Osteocyte (in vitro differentiated cells): ENCODE measurements around the gene POLR1B. TPM values are rescaled to one million over a fixed set of nuclear protein-coding genes. Genes with fewer than 3 reads are reported as not detected.
A peak's percentile ranks its signal among the peaks of the same experiment; 100 is the strongest.
"Not testable (repeated sequence)": the region's sequence is repeated elsewhere in the genome, so short reads cannot be mapped to it uniquely, and the experiment has no call there.

Experiments used
- DNase-seq: peaks from one replicate; pipeline ENCODE4 v3.0.0; 2021; ENCODE audit warnings: mixed read lengths; ENCODE audit not compliant: unreplicated experiment; ENCODE audit errors: extremely low spot score
- H3K27ac Mint-ChIP-seq: one replicate; pipeline ENCODE4 v1.8.0; 2021; ENCODE audit warnings: mild to moderate bottlenecking, mixed read lengths; ENCODE audit not compliant: unreplicated experiment
- H3K27me3 Mint-ChIP-seq: one replicate; pipeline ENCODE4 v1.8.0; 2021; ENCODE audit warnings: mixed read lengths; ENCODE audit not compliant: unreplicated experiment
- H3K36me3 Mint-ChIP-seq: one replicate; pipeline ENCODE4 v1.8.0; 2021; ENCODE audit warnings: mixed read lengths; ENCODE audit not compliant: unreplicated experiment
- H3K4me1 Mint-ChIP-seq: one replicate; pipeline ENCODE4 v1.8.0; 2021; ENCODE audit warnings: mixed read lengths; ENCODE audit not compliant: unreplicated experiment
- H3K4me3 Mint-ChIP-seq: one replicate; pipeline ENCODE4 v1.8.0; 2021; ENCODE audit warnings: mild to moderate bottlenecking, moderate library complexity, mixed read lengths; ENCODE audit not compliant: unreplicated experiment
- H3K9me3 Mint-ChIP-seq: one replicate; pipeline ENCODE4 v1.8.0; 2021; ENCODE audit warnings: mixed read lengths; ENCODE audit not compliant: unreplicated experiment
- total RNA-seq: library from RNA; stranded (reverse); gene quantifications from 2 replicates; pipeline ENCODE4 v1.2.1, GENCODE V29; 2021
- TF ChIP-seq, protein P1 (sequence below): fragments of 200-600 bp; sonication (generic); IDR thresholded peaks from 2 replicates; pipeline ENCODE4 v1.5.0; 2021; ENCODE audit warnings: antibody characterized with exemption, mild to moderate bottlenecking, moderate library complexity

Gene POLR1B
- total RNA-seq, 1 donor from 2014 or later: 17.1 TPM

DNA sequence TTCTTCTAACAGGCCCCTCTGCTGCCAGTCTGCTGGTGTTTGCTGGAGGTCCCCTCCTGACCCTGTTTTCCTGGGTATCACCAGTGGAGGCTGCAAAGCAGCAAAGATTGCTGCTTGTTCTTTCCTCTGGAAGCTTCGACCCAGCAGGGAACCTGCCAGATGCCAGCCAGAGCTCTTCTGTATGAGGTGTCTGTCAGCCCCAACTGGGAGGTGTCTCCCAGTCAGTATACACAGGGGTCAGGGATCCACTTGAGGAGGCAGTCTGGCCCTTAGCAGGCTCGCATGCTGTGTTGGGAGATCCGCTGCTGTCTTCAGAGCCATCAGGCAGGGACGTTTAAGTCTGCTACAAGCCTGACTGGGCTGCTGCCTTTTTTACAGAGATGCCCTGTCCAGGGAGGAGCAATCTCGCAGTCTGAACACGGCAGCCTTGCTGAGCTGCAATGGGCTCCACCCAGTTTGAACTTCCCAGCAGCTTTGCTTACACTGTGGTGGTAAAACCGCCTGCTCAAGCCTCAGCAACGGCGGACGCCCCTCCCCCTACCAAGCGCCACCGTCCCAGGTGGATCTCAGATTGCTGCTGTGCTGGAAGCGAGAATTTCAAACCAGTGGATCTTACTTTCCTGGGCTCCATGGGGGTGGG, 72.1 kb downstream of the POLR1B start:
- H3K4me3 Mint-ChIP-seq: no peak overlapping the region
- peaks cover 7% of the 10 kb centered on the region for H3K27me3 Mint-ChIP-seq
- H3K27ac Mint-ChIP-seq: peak overlapping the region; percentile 52
- TF ChIP-seq, protein P1, sequence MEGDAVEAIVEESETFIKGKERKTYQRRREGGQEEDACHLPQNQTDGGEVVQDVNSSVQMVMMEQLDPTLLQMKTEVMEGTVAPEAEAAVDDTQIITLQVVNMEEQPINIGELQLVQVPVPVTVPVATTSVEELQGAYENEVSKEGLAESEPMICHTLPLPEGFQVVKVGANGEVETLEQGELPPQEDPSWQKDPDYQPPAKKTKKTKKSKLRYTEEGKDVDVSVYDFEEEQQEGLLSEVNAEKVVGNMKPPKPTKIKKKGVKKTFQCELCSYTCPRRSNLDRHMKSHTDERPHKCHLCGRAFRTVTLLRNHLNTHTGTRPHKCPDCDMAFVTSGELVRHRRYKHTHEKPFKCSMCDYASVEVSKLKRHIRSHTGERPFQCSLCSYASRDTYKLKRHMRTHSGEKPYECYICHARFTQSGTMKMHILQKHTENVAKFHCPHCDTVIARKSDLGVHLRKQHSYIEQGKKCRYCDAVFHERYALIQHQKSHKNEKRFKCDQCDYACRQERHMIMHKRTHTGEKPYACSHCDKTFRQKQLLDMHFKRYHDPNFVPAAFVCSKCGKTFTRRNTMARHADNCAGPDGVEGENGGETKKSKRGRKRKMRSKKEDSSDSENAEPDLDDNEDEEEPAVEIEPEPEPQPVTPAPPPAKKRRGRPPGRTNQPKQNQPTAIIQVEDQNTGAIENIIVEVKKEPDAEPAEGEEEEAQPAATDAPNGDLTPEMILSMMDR: no peak
- peaks cover 9% of the 10 kb centered on the region for H3K4me1 Mint-ChIP-seq
- H3K9me3 Mint-ChIP-seq: peaks cover 4% of the 10 kb centered on the region
- peaks cover 6% of the 10 kb centered on the region for H3K36me3 Mint-ChIP-seq
- DNase-seq: no peak

DNA sequence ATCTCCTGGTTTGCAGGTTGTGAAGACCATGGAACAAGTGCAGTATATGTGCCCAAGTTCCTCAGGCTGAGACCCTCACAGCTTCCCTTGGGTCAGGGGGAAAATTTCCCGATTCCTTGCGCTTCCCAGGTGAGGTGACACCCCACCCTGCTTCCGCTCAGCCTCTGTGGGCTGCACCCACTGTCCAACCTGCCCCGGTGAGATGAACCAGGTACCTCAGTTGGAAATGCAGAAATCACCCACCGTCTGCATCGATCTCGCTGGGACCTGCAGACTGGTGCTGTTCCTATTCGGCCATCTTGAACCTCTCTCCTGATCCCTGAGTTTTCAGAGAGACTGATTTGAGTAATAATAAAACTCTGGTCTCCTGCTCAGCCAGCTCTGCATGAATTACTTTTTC, 72.8 kb downstream of the POLR1B start:
- no peak for DNase-seq
- Mint-ChIP-seq H3K27ac (no peak overlapping the region), H3K4me1 (peaks cover 9% of the 10 kb centered on the region), H3K36me3 (peaks cover 2% of the 10 kb centered on the region), H3K27me3 (peaks cover 7% of the 10 kb centered on the region), H3K9me3 (no peaks in the 10 kb centered on the region), H3K4me3 (no peak overlapping the region)
- TF ChIP-seq, protein P1: no peak

DNA sequence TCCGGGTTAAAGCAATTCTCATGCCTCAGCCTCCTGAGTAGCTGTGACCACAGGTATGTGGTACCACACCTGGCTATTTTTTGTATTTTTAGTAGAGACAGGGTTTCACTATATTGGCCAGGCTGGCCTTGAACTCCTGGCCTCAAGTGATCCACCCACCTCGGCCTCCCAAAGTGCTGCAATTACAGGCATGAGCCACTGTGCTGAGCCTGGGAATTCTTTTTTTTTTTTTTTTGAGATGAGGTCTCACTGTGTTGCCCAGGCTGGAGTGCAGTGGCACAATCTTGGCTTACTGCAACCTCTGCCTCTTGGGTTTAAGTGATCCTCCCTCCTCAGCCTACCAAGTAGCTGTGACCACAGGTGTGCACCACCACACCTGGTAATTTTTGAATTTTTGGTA, 73.5 kb downstream of the POLR1B start:
- not testable (repeated sequence) for H3K4me3 Mint-ChIP-seq, H3K9me3 Mint-ChIP-seq, H3K36me3 Mint-ChIP-seq, H3K27ac Mint-ChIP-seq, DNase-seq, H3K27me3 Mint-ChIP-seq, H3K4me1 Mint-ChIP-seq

DNA sequence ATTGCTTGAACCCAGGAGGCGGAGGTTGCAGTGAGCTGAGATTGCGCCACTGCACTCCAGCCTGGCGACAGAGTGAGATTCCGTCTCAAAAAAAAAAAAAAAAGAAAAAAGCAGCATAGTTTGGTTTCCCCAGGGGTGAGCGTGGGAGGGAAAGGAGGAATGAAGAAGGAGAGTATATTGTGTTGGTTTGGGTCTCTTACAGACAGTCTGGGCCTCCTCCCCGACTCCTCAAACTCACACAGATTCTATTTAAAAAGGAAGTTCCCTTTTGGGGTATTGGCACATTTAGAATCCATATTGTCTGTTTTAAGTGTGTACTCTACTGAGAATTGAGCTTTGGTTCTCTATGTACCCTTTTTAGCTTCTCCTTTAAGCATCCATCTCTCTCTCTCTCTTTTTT, 76.1 kb downstream of the POLR1B start:
- DNase-seq: no peak
- Mint-ChIP-seq H3K4me1 (peaks cover 14% of the 10 kb centered on the region), H3K27ac (no peak overlapping the region), H3K27me3 (no peaks in the 10 kb centered on the region), H3K36me3 (no peaks in the 10 kb centered on the region), H3K9me3 (no peaks in the 10 kb centered on the region), H3K4me3 (no peak overlapping the region)
- TF ChIP-seq, protein P1: no peak

DNA sequence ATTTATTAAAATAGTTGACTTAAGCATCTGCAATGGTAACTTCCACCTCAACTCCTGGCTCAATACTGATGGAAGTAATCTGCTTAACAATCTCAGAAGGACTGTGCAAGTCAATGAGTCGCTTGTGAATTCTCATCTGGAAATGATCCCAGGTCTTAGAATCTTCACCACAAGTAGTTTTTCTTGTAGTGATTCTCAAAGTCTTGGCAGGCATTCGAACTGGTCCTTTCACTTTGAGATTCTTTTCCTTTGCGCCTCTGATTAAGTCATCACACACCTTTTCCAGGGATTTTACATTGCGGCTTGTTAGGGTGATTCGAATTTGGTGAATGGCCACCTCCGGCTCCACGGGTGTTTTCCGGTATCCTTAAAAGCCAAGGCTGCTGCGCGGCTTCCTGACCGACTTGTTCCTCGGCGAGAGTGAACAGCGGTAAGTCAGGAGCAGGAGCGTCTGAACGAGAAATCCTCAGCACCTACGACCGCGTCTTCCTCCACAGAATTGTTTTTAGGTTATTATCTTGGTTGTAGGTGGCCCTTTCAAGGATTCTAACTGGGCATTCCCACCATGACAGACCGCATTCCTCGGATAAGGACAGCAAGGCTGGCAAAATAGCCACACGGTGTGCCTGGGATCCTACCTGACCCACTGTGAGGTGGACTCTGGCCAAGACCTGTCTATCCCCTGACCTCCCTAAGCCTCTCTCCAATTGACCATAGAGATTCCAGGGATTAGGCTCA, 79.7 kb downstream of the POLR1B start:
- no peaks in the 10 kb centered on the region for H3K36me3 Mint-ChIP-seq
- no peaks in the 10 kb centered on the region for H3K9me3 Mint-ChIP-seq
- H3K4me3 Mint-ChIP-seq: no peak overlapping the region
- TF ChIP-seq, protein P1: no peak
- no peak for DNase-seq
- no peaks in the 10 kb centered on the region for H3K27me3 Mint-ChIP-seq
- peaks cover 34% of the 10 kb centered on the region for H3K4me1 Mint-ChIP-seq
- H3K27ac Mint-ChIP-seq: peak overlapping the region; percentile 3
